ENCODE results near the gene NBR1.
"Not testable (repeated sequence)": the region's sequence is repeated elsewhere in the genome, so short reads cannot be mapped to it uniquely, and the experiment has no call there.

The NBR1 gene

GRCh38 chr17:43170766-43171585, at the start of gene NBR1:
NBR1 (plus strand) TSS chr17:43171214; CDS start chr17:43175800, 4,586 bp downstream.
- H3K27ac Mint-ChIP-seq: no peak within 1 kb of the TSS
- H3K4me3 Mint-ChIP-seq: no peak within 1 kb of the TSS
- H3K4me1 Mint-ChIP-seq: peaks cover 34% of the 10 kb centered on the region
- no peaks in the 10 kb centered on the region for H3K27me3 Mint-ChIP-seq
- H3K36me3 Mint-ChIP-seq: peaks cover 2% of the 10 kb centered on the region
- no peaks in the 10 kb centered on the region for H3K9me3 Mint-ChIP-seq

GRCh38 chr17:43125133-43125966, 45.7 kb upstream of the NBR1 start, which contains the start of gene BRCA1:
BRCA1 (minus strand) TSS chr17:43125364; CDS start chr17:43124096, 1,268 bp downstream.
- Mint-ChIP-seq H3K4me1 (peaks cover 25% of the 10 kb centered on the region), H3K9me3 (no peaks in the 10 kb centered on the region), H3K36me3 (no peaks in the 10 kb centered on the region), H3K27me3 (no peaks in the 10 kb centered on the region), H3K4me3 (peak within 1 kb of the TSS; percentile 95), H3K27ac (peak within 1 kb of the TSS; percentile 95)

- H3K4me1 Mint-ChIP-seq: peaks cover 31% of the 10 kb centered on the region
- peak overlapping the region; percentile 95 for H3K4me3 Mint-ChIP-seq
- no peaks in the 10 kb centered on the region for H3K36me3 Mint-ChIP-seq
- no peaks in the 10 kb centered on the region for H3K9me3 Mint-ChIP-seq
- peak overlapping the region; percentile 95 for H3K27ac Mint-ChIP-seq
- H3K27me3 Mint-ChIP-seq: no peaks in the 10 kb centered on the region
Measured at GRCh38 chr17:43125967-43126910, 44.8 kb upstream of the NBR1 start.

- Mint-ChIP-seq H3K9me3 (no peaks in the 10 kb centered on the region), H3K4me1 (peaks cover 31% of the 10 kb centered on the region), H3K4me3 (peak overlapping the region; percentile 58)
Measured at GRCh38 chr17:43126911-43127290, 44.1 kb upstream of the NBR1 start.

GRCh38 chr17:43127333-43127876, 43.6 kb upstream of the NBR1 start:
- H3K4me1 Mint-ChIP-seq: peaks cover 31% of the 10 kb centered on the region
- peak overlapping the region; percentile 58 for H3K4me3 Mint-ChIP-seq
- H3K27me3 Mint-ChIP-seq, H3K9me3 Mint-ChIP-seq, H3K36me3 Mint-ChIP-seq: not testable (repeated sequence)
- H3K27ac Mint-ChIP-seq: peak overlapping the region; percentile 70

More at GRCh38 chr17:43126911-43127290, 44.1 kb upstream of the NBR1 start:
- Mint-ChIP-seq H3K27ac (no peak overlapping the region), H3K36me3 (no peaks in the 10 kb centered on the region), H3K27me3 (no peaks in the 10 kb centered on the region)

- H3K36me3 Mint-ChIP-seq: peaks cover 8% of the 10 kb centered on the region
- H3K4me1 Mint-ChIP-seq: peaks cover 26% of the 10 kb centered on the region
- H3K9me3 Mint-ChIP-seq: no peaks in the 10 kb centered on the region
- no peaks in the 10 kb centered on the region for H3K27me3 Mint-ChIP-seq
- H3K4me3 Mint-ChIP-seq: no peak overlapping the region
- H3K27ac Mint-ChIP-seq: no peak overlapping the region
Measured at GRCh38 chr17:43129671-43130010, 41.4 kb upstream of the NBR1 start.

GRCh38 chr17:43132117-43132516, 38.9 kb upstream of the NBR1 start:
- no peaks in the 10 kb centered on the region for H3K27me3 Mint-ChIP-seq
- peaks cover 10% of the 10 kb centered on the region for H3K36me3 Mint-ChIP-seq
- no peak overlapping the region for H3K27ac Mint-ChIP-seq
- no peak overlapping the region for H3K4me3 Mint-ChIP-seq
- H3K9me3 Mint-ChIP-seq: no peaks in the 10 kb centered on the region
- H3K4me1 Mint-ChIP-seq: peaks cover 17% of the 10 kb centered on the region

GRCh38 chr17:43133439-43133838, 37.6 kb upstream of the NBR1 start:
- peaks cover 12% of the 10 kb centered on the region for H3K4me1 Mint-ChIP-seq
- H3K36me3 Mint-ChIP-seq, H3K27me3 Mint-ChIP-seq, H3K27ac Mint-ChIP-seq, H3K9me3 Mint-ChIP-seq, H3K4me3 Mint-ChIP-seq: not testable (repeated sequence)

GRCh38 chr17:43134774-43135453, 36.1 kb upstream of the NBR1 start:
- Mint-ChIP-seq H3K27ac (no peak overlapping the region), H3K36me3 (peaks cover 10% of the 10 kb centered on the region), H3K27me3 (no peaks in the 10 kb centered on the region), H3K4me3 (no peak overlapping the region), H3K4me1 (peaks cover 12% of the 10 kb centered on the region), H3K9me3 (no peaks in the 10 kb centered on the region)

- Mint-ChIP-seq H3K4me1 (peaks cover 12% of the 10 kb centered on the region), H3K9me3 (no peaks in the 10 kb centered on the region), H3K4me3 (no peak overlapping the region), H3K36me3 (peaks cover 10% of the 10 kb centered on the region), H3K27ac (no peak overlapping the region), H3K27me3 (no peaks in the 10 kb centered on the region)
Measured at GRCh38 chr17:43135454-43135819, 35.6 kb upstream of the NBR1 start.

- H3K4me3 Mint-ChIP-seq, H3K9me3 Mint-ChIP-seq, H3K27me3 Mint-ChIP-seq, H3K36me3 Mint-ChIP-seq, H3K27ac Mint-ChIP-seq, H3K4me1 Mint-ChIP-seq: not testable (repeated sequence)
Measured at GRCh38 chr17:43136574-43136973, 34.4 kb upstream of the NBR1 start.

GRCh38 chr17:43138531-43138930, 32.5 kb upstream of the NBR1 start:
- not testable (repeated sequence) for H3K9me3 Mint-ChIP-seq, H3K27ac Mint-ChIP-seq, H3K36me3 Mint-ChIP-seq, H3K4me1 Mint-ChIP-seq, H3K27me3 Mint-ChIP-seq, H3K4me3 Mint-ChIP-seq

- Mint-ChIP-seq H3K27me3 (no peaks in the 10 kb centered on the region), H3K4me1 (peaks cover 5% of the 10 kb centered on the region), H3K36me3 (peaks cover 2% of the 10 kb centered on the region), H3K4me3 (no peak overlapping the region), H3K27ac (no peak overlapping the region), H3K9me3 (no peaks in the 10 kb centered on the region)
Measured at GRCh38 chr17:43140396-43141332, 30.4 kb upstream of the NBR1 start.

- H3K4me3 Mint-ChIP-seq: no peak overlapping the region
- H3K27ac Mint-ChIP-seq: no peak overlapping the region
- H3K4me1 Mint-ChIP-seq: no peaks in the 10 kb centered on the region
- H3K36me3 Mint-ChIP-seq: peaks cover 2% of the 10 kb centered on the region
- H3K9me3 Mint-ChIP-seq: no peaks in the 10 kb centered on the region
- H3K27me3 Mint-ChIP-seq: no peaks in the 10 kb centered on the region
Measured at GRCh38 chr17:43142153-43142552, 28.9 kb upstream of the NBR1 start.
